Kidney capillary endothelial cell (primary cell): ENCODE measurements around the gene MYL6.
A peak's percentile ranks its signal among the peaks of the same experiment; 100 is the strongest.
"Not testable (repeated sequence)": the region's sequence is repeated elsewhere in the genome, so short reads cannot be mapped to it uniquely, and the experiment has no call there.

ENCODE experiments used
- DNase-seq: peaks from one replicate; pipeline ENCODE4 v3.0.0-alpha.2; 2018; ENCODE audit warnings: low spot score

MYL6 gene

DNA sequence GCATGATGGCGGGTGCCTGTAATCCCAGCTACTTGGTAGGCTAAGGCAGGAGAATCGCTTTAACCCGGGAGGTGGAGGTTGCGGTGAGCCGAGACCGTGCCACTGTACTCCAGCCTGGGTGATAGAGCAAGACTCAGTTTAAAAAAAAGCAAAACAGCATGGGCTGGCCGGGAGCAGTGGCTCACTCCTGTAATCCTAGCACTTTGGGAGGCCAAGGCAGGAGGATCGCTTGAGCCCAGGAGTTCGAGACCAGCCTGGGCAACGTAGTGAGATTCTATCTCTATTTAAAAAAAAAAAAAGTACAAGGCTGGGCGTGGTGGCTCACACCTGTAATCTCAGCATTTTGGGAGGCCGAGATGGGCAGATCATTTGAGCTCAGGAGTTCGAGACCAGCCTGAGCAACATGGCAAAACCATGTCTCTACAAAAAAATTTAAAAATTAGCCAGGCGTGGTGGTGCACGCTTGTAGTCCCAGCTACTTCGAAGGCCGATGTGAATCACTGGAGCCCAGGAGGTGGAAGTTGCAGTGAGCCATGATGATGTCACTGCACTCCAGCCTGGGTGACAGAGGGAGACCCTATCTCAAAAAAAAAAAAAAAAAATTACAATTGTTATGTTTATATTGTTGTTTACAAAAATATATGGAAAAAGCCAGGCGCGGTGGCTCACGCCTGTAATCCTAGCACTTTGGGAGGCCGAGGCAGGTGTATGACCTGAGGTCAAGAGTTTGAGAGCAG, 1.5 kb upstream of the MYL6 start:
- DNase-seq, result not testable (repeated sequence)

GRCh38 chr12:56157201-56158028, 744 bp upstream of the MYL6 start:
- DNase-seq, result peak; percentile 80

GRCh38 chr12:56158926-56159461, 835 bp downstream of the MYL6 start:
- DNase-seq, result no peak

- no peak for DNase-seq
Measured at GRCh38 chr12:56159482-56160192, 1.5 kb downstream of the MYL6 start.

DNA sequence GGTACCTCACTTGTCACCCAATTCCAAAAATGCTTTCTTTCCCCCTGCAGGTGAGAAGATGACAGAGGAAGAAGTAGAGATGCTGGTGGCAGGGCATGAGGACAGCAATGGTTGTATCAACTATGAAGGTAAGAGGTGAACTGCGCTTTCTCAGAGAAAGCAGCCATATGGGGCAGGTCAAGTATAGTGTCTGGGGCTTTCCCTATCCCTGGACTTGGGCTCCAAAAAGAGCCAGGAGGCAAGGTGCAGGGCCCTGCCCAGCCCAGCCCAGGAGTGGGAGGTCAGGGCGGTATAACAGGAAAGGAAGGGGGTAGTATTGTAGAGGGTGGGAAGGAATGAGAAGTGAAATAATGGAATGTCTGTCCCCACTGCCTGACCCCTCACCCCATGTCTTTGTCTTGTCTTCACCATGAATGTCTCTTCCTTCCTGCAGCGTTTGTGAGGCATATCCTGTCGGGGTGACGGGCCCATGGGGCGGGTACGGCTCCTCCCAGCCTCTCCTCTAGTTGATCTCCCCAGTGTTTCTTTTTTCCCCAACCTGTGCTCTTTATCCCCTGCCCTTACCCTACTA, 2.1 kb downstream of the MYL6 start:
- DNase-seq, result peak; percentile 88

DNA sequence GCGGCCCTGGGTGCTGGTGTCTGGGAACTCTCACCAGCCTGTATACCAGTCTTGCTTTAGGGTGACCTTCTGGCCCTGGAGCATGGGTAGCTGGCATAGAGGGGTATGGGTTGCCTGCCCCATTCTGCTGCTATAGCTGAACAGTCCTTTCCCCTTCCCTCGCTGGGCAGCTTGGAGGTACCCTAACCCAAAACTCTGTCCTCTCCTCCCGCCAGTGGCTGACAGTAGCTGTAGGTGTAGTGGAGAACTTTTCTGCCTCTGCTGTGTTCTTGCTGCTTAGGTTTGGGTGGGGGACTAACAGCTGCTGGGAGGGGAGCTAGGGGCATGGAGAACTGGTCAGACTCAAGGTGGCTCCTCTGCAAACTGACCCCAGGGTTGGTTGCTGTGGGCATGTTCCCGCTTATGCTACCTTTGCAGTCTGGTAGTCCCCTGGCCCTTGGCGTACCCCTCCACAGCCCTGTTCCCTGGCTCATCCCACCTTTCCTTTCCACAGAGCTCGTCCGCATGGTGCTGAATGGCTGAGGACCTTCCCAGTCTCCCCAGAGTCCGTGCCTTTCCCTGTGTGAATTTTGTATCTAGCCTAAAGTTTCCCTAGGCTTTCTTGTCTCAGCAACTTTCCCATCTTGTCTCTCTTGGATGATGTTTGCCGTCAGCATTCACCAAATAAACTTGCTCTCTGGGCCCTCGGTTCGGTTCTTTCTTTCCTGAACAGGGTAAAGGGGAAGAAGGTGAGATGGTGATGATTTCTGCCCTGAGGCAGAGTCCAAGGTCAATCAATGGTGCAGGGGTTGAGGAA, 2.9 kb downstream of the MYL6 start:
- DNase-seq, result no peak

DNA sequence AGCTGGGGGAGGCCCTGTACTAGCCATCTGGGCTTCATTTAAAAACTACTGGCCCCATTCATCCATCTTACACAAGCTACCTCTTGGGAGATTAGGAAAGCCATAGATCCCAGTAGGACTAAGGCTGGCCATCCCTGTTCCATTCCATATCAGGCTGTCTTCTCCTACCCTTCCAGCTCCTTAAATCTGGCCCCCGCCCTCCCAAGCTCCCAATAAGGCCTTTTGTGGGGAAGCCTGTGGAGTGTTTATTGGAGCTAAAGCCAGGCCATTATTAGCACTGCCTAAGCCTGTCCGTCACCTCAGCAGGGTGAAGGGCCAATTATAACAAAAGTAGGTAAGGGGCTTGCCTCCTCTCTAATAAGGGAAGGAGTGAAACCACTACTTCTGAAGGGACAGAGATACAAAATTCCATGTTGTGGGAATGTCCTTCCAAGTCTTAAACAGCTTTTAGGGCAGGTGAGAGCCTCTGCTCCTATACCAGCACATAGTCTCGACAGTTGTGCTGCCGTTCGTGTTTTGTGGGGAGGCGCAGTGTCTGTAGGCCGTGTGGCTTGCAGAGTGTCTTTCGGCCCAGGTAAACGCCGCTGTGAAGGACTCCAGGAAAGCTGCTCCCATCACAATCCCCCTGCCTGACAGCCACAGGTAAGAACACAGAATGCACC, 3.7 kb downstream of the MYL6 start:
- no peak for DNase-seq

DNA sequence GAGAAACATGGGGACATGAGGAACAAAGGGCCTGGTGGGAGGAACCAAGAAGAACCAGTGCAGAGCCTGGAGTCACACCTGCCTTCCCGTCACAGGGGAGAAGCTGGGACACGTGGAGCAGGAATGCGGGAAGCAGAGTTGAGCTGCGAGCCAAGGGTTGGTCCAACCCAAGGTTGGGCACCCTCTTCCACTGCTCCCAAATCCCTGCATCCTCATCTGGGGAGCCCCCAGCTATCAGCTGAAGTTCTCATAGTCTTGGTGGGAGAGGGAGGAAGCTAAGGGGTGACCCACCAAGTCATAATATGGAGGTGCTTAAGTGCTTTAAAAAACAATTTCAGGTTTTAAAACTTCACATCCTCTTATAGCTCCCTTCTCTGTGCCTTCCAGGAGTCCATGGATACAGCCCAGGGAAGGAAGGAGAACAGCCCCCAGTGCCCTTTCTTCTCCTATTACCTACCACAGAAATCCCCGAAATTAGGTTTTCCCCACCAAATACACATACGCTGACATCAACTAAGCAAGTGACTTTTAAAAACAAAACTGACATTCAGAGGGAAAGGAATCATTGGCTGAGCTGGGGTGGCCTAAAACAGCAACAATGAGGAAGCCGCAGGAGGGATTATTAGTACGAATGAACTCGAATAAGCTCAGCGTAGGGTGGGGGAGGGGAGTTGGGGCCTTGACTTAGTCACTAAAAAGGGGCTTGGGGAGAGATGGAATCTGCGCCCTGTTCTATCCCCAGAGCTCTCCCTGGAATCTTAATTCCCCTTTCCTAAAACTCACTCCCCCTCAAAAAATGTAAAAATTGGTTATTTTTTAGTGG, 4.5 kb downstream of the MYL6 start:
- no peak for DNase-seq

GRCh38 chr12:56163533-56164344, 5.6 kb downstream of the MYL6 start:
- DNase-seq, result no peak

DNA sequence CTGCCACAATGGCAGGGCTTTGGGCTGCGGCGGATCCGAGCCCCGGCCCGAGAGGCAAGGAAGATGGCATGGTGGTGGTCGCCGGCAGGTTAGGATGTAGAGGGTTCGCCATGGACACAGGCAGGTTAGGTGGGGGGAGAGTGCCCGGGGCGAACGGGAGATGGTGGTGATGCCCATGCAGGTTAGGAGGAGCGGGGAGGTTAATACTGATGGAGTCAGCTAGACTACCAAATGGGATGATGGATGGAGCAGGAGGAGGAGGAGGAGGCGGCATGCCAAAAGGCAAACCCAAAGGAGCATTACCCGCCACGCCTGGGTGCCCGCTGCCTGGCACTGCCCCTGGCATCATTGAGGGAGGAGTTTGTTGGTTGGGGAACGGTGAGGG, 6.2 kb downstream of the MYL6 start:
- DNase-seq, result no peak

- DNase-seq, result no peak
Measured at GRCh38 chr12:56165369-56165768, 7.2 kb downstream of the MYL6 start.

GRCh38 chr12:56169229-56169759, 11.1 kb downstream of the MYL6 start:
- no peak for DNase-seq

DNA sequence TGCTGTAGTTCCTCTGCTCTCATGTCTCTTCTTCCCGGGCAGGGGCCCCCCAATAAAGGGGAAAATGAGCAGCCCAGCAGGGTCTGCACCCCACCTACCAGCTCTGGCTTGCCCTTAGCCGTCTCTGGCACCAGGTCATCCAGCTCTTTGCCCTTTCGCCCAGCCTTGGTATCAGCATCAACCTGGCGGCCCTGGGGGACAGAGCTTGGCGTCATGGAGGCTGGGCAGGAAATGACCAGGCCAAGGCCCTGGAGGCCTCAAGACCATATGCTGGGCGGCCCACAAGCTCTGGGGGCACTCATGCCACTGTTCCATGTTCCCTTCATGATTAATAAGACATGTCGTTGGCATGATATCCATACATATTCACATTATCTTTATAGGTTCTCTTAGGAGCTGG, 14.7 kb downstream of the MYL6 start:
- no peak for DNase-seq

DNA sequence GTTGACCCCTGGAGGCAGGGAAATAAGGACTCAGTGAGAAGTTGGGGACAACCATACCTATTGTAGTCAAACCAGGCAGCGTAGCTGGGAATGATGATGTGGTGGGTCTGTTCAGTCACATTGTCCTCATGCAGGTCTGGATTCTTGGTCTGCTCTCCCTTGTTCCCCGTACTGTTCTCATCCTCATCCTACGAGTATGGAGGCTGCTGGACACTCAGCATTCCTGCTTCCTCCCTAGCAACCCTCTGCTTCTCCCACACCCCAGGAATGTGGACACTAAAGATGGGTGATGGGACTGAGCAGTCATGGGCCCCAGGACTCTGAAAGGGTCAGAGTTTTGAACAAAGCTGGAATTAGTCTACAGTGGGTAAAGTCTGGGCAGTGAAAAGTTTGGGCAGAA, 20.2 kb downstream of the MYL6 start:
- DNase-seq, result no peak

DNA sequence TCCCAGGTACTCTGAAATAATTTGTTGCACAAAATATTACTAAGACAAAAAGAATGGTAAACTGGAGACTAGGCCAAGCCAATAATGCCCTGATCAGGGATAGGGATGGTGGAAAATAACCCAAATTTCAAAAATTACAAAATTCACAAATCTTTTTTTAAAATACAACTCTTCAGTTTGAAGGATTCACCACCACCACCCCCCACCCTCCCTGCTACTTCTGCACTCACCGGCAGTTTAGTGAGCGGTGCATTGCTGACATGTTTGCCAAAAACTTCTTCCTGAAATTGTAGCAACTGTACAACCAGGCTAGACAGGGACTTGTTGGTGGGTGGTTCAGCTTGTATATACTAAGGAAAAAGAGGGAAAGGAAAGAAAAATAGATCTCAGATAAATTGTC, 28.8 kb downstream of the MYL6 start:
- no peak for DNase-seq

DNA sequence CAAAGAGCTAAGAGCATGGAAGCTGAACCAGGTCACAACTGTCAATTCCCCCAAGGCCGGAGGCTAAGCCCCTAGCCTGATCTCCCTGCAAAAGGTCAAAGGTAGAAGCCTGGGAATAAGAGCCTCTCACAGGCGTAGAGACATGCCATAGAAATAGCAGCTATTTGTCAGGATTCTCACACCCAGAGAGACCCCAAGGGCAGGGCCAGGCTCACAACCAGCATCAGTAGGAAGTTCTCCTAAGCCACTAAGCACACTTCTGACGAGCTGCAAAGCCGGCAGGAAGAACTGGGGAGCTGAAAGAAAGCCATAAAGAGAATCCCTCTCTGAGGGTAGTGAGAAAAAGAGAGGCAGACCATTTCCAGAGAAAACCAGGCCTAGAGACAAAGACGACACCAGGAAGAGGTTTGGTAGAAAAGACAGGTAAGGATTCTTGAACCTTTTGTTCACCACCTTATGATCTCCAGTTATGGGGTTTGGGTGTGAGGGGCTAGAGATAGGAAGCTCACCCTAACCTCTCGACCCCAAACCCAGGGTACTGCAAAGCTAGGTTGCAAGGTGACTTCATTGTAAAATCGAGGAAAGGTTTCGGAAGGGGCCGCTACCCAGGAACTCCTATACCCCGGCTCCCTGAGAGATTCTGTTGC, 30.1 kb downstream of the MYL6 start:
- no peak for DNase-seq

DNA sequence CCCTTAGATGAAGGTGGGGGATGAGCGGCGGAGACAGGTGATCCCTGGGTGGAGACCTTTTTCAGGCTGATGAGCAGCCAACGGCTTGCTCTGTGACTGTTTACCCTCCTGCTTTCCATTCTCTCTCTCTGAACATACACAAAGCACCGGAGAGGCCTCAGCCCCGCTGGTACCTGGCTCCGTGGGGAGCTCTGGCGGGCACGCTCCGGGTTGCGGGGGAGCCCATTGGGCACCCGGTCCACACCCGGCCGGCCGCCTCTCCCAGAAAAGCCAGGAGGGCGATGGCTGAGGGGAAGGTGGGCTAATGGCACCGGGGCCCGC, 30.6 kb downstream of the MYL6 start:
- DNase-seq, result no peak

GRCh38 chr12:56189099-56189917, 31.1 kb downstream of the MYL6 start, which contains the start of gene SMARCC2:
TSS of gene SMARCC2 (minus strand) at chr12:56189483. CDS start at chr12:56189461, 22 bp downstream.
- peak; percentile 91 for DNase-seq
